ENCODE data around the gene UBIAD1.

DNA sequence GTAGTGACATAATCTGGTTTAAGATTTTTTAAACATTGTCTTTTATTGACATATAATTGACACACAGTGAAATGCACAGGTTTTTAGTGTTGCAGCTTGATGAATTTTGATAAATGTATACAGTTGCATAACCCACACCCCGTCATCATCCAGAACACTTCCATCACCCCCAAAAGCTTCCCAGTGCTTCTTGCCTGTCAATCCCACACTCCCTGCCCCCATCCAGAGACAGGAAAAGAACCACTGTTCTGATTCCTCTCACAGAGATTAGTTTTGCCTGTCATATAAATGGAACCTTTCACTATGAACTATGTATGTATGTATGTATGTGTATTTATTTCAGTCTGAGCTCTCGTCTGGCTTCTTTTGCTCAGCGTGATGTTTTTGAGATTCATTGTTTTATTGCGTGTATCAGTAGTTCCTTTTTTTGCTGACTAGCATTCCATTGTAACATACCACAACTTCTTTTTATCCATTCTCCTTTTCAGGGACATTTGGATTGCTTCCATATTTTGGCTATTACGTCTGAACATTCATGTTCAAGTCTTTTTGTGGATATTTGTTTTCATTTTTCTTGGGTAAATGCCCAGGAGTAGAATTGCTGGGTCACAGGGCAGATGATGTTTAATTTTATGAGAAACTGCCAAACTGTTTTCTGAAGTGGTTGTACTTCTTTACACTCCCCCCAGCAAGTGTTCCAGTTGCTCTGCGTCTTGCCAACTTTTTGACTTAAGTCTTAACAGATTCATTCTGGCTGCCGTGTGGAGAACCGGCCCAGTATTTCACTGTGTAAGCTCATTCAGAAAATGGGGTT is 8.7 kb downstream of the UBIAD1 start:
- TF ChIP-seq RELA (CRISPR knock-in tag; IDR thresholded peaks at IDR 0.05) (no peak), SKIL (CRISPR knock-in tag; IDR thresholded peaks at IDR 0.05; ENCODE audit: borderline replicate concordance) (no peak), ZNF558 (CRISPR knock-in tag; IDR thresholded peaks at IDR 0.05; ENCODE audit: borderline replicate concordance) (no peak), POLR2AphosphoS5 (IDR thresholded peaks at IDR 0.05; ENCODE audit: low read depth, low read length) (no peak), SRSF9 (IDR thresholded peaks at IDR 0.05; ENCODE audit: borderline replicate concordance, insufficient read depth, low read depth, low read length, poor library complexity, severe bottlenecking) (no peak), MLX (CRISPR knock-in tag; IDR thresholded peaks at IDR 0.05) (no peak), FOXO1 (CRISPR knock-in tag; IDR thresholded peaks at IDR 0.05) (no peak), PHF20 (CRISPR knock-in tag; IDR thresholded peaks at IDR 0.05) (no peak), BCL6 (CRISPR knock-in tag; IDR thresholded peaks at IDR 0.05) (no peak), ZNF850 (CRISPR knock-in tag; conservative IDR thresholded peaks at IDR 0.05) (no peak), CAMTA2 (CRISPR knock-in tag; IDR thresholded peaks at IDR 0.05; ENCODE audit: borderline replicate concordance) (no peak)

Measured in HepG2 (cell line).